ENCODE measurements around the gene CASP4. TPM values are rescaled to one million over a fixed set of nuclear protein-coding genes. Genes with fewer than 3 reads are reported as not detected.

The CASP4 gene
- total RNA-seq, 1 experiment from 2014 or later: 21.1 TPM

DNA sequence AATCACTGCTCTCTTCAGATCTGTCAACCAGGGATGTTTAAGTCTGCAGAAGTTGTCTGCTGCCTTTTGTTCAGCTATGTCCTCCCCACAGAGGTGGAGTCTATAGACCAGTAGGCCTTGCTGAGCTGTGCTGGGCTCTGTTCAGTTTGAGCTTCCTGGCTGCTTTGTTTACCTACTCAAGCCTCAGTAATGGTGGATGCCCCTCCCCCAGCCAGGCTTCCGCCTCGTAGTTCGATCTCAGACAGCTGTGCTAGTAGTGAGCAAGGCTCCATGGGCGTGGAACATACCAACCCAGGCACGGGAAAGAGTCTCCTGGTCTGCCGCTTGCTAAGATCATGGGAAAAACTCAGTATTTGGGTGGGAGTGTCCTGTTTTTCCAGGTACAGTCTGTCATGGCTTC is 42.5 kb downstream of the CASP4 start:
- no peak for DNase-seq (ENCODE audit: low read depth, low spot score)
- ChIA-PET POLR2A (no interaction called here), RAD21 (ENCODE audit: low non-redundant PET in 1 of 2, low total read pairs in 2 of 2, uncharacterized antibody in 2 of 2, unreplicated experiment in 2 of 2) (no interaction called here), CTCF (no interaction called here)
- H3K27ac ChIP-seq (ENCODE audit: low read depth, low read length): no peak overlapping the region
- no peak overlapping the region for H2AFZ ChIP-seq (ENCODE audit: low read depth, low read length, poor library complexity, severe bottlenecking)
- no peaks in the 10 kb centered on the region for H3K36me3 ChIP-seq (ENCODE audit: control insufficient read depth in 1 of 2, insufficient read depth in 2 of 2, low read length in 2 of 2)
- no peaks in the 10 kb centered on the region for H4K20me1 ChIP-seq (ENCODE audit: insufficient read depth)
- no TSS peak for BruUV-seq (replicated peaks)
- H3K27me3 ChIP-seq (ENCODE audit: insufficient read depth, low read length): no peaks in the 10 kb centered on the region
- TF ChIP-seq, protein P1, sequence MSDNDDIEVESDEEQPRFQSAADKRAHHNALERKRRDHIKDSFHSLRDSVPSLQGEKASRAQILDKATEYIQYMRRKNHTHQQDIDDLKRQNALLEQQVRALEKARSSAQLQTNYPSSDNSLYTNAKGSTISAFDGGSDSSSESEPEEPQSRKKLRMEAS (IDR thresholded peaks at IDR 0.05): no peak
- TF ChIP-seq FOSL1 (IDR thresholded peaks at IDR 0.05; ENCODE audit: low read depth): no peak
- no peak for TF ChIP-seq EGR1 (IDR thresholded peaks at IDR 0.05; ENCODE audit: low read depth)
- no peak for TF ChIP-seq SIN3A (IDR thresholded peaks at IDR 0.05; ENCODE audit: low read depth)
- no peak for TF ChIP-seq POLR2A (IDR thresholded peaks at IDR 0.05; ENCODE audit: borderline replicate concordance, extremely low read depth, insufficient read depth, insufficient read length)
- no peak for TF ChIP-seq ZNF274 (IDR thresholded peaks at IDR 0.05; ENCODE audit: low read depth, low read length)
- TF ChIP-seq, protein P2, sequence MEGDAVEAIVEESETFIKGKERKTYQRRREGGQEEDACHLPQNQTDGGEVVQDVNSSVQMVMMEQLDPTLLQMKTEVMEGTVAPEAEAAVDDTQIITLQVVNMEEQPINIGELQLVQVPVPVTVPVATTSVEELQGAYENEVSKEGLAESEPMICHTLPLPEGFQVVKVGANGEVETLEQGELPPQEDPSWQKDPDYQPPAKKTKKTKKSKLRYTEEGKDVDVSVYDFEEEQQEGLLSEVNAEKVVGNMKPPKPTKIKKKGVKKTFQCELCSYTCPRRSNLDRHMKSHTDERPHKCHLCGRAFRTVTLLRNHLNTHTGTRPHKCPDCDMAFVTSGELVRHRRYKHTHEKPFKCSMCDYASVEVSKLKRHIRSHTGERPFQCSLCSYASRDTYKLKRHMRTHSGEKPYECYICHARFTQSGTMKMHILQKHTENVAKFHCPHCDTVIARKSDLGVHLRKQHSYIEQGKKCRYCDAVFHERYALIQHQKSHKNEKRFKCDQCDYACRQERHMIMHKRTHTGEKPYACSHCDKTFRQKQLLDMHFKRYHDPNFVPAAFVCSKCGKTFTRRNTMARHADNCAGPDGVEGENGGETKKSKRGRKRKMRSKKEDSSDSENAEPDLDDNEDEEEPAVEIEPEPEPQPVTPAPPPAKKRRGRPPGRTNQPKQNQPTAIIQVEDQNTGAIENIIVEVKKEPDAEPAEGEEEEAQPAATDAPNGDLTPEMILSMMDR (IDR thresholded peaks at IDR 0.05 in 2 of 3, conservative IDR thresholded peaks at IDR 0.05 in 1 of 3; ENCODE audit: borderline replicate concordance in 1 of 3, insufficient read depth in 1 of 3, low read depth in 2 of 3, low read length in 2 of 3): no peak
- TF ChIP-seq RAD21 (IDR thresholded peaks at IDR 0.05; ENCODE audit: low read depth): no peak
- TF ChIP-seq, protein P3, sequence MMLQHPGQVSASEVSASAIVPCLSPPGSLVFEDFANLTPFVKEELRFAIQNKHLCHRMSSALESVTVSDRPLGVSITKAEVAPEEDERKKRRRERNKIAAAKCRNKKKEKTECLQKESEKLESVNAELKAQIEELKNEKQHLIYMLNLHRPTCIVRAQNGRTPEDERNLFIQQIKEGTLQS (IDR thresholded peaks at IDR 0.05): no peak
- TF ChIP-seq, protein P4, sequence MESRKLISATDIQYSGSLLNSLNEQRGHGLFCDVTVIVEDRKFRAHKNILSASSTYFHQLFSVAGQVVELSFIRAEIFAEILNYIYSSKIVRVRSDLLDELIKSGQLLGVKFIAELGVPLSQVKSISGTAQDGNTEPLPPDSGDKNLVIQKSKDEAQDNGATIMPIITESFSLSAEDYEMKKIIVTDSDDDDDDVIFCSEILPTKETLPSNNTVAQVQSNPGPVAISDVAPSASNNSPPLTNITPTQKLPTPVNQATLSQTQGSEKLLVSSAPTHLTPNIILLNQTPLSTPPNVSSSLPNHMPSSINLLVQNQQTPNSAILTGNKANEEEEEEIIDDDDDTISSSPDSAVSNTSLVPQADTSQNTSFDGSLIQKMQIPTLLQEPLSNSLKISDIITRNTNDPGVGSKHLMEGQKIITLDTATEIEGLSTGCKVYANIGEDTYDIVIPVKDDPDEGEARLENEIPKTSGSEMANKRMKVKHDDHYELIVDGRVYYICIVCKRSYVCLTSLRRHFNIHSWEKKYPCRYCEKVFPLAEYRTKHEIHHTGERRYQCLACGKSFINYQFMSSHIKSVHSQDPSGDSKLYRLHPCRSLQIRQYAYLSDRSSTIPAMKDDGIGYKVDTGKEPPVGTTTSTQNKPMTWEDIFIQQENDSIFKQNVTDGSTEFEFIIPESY (IDR thresholded peaks at IDR 0.05; ENCODE audit: extremely low read depth, insufficient replicate concordance, low read length): no peak
- no peak for TF ChIP-seq EZH2 (IDR thresholded peaks at IDR 0.05)
- TF ChIP-seq CEBPB (IDR thresholded peaks at IDR 0.05; ENCODE audit: low read depth): no peak
- no peak for TF ChIP-seq JUND (IDR thresholded peaks at IDR 0.05)
- no peak for TF ChIP-seq TCF7L2 (IDR thresholded peaks at IDR 0.05; ENCODE audit: borderline replicate concordance, extremely low read depth, insufficient read depth, insufficient read length)
- TF ChIP-seq SP1 (IDR thresholded peaks at IDR 0.05; ENCODE audit: low read depth): no peak
- no peak for TF ChIP-seq YY1 (IDR thresholded peaks at IDR 0.05; ENCODE audit: extremely low read depth, insufficient replicate concordance, low read depth, low read length)
- no peak for TF ChIP-seq SRF (IDR thresholded peaks at IDR 0.05; ENCODE audit: low read depth)
- H3K4me3 ChIP-seq (replicated peaks in 1 of 2; ENCODE audit: low read depth in 1 of 2, low read length in 2 of 2): no peak overlapping the region
- no peak for ATAC-seq
- no peak overlapping the region for H3K4me2 ChIP-seq (ENCODE audit: low read length)
- intact Hi-C loops (cut with micrococcal nuclease): no loop called here
- no peak overlapping the region for H3K9ac ChIP-seq (ENCODE audit: low read length)
- no peaks in the 10 kb centered on the region for H3K79me2 ChIP-seq (ENCODE audit: insufficient read depth, low read length)
- H3K9me2 ChIP-seq (ENCODE audit: insufficient read depth): no peaks in the 10 kb centered on the region
- H3K9me3 ChIP-seq (ENCODE audit: control insufficient read depth in 1 of 2, insufficient read depth in 1 of 2, low read depth in 1 of 2, low read length in 2 of 2): no peaks in the 10 kb centered on the region
- H3K4me1 ChIP-seq (ENCODE audit: control insufficient read depth in 1 of 2, insufficient read depth in 2 of 2, low read length in 2 of 2): no peaks in the 10 kb centered on the region
